Measurements from ENCODE around the gene TBX4. TPM values are rescaled to one million over a fixed set of nuclear protein-coding genes. Genes with fewer than 3 reads are reported as not detected.

Gene TBX4
- total and polyA plus RNA-seq, 9 of the 15 experiments (the other 6 are each of a cell fraction or from before 2014, with no cell fraction given), result not detected

DNA sequence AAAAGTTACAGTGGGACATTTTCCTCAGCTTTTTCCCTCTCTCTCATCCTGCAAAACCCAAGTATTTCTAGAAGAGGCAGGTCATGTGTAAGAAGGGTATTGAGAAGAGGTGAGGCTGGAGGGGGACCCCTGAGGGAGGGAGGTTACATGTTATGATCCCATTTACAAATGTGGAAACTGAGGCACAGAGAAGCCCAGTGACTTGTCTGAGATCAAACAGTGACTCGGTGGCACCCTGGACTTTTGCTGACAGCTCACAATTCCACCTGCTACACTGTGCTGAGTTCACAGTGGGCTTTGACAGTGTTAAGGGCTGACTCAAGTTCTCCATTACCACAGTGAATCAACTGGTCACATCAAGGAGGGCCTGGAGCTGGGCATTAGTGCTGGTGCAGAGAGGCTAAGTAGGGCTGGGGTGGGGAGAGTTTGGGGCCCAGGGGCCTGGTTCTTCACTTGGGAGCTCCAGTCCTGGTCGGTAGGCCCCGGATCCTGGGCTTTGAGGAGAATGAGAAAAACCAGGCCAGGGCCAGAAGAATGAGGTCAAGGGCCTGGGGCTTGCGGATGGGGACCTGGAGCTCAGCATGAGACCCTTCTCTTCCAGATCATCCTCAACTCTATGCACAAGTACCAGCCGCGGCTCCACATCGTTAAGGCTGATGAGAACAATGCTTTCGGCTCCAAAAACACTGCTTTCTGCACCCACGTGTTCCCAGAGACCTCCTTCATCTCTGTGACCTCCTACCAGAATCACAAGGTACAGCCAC is 26.0 kb downstream of the TBX4 start (continued):
- TF ChIP-seq, protein P1, sequence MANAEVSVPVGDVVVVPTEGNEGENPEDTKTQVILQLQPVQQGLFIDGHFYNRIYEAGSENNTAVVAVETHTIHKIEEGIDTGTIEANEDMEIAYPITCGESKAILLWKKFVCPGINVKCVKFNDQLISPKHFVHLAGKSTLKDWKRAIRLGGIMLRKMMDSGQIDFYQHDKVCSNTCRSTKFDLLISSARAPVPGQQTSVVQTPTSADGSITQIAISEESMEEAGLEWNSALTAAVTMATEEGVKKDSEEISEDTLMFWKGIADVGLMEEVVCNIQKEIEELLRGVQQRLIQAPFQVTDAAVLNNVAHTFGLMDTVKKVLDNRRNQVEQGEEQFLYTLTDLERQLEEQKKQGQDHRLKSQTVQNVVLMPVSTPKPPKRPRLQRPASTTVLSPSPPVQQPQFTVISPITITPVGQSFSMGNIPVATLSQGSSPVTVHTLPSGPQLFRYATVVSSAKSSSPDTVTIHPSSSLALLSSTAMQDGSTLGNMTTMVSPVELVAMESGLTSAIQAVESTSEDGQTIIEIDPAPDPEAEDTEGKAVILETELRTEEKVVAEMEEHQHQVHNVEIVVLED (CRISPR knock-in tag; IDR thresholded peaks at IDR 0.05), result no peak
- TF ChIP-seq BRD9 (IDR thresholded peaks at IDR 0.05; ENCODE audit: low read depth, partially characterized antibody), result no peak
- peak in 1 of 2 experiments; percentile 53; a peak in 1 of 4 replicates for TF ChIP-seq BCLAF1 (IDR thresholded peaks at IDR 0.05; ENCODE audit: borderline replicate concordance in 1 of 2, control insufficient read depth in 1 of 2, low read depth in 2 of 2, low read length in 1 of 2)

All from K562 (cell line).